Measurements from ENCODE around the gene COPE.

COPE gene

GRCh38 chr19:18869023-18869618 is 50.1 kb downstream of the COPE start:
- H2AFZ ChIP-seq (ENCODE audit: low read depth, low read length): no peak overlapping the region
- H3K4me3 ChIP-seq (ENCODE audit: low read length): no peak overlapping the region
- no peaks in the 10 kb centered on the region for H3K9me3 ChIP-seq (ENCODE audit: low read length)
- H3K36me3 ChIP-seq (ENCODE audit: insufficient read depth, low read length): peaks cover 28% of the 10 kb centered on the region
- H3K27me3 ChIP-seq (ENCODE audit: insufficient read depth, low read length): no peaks in the 10 kb centered on the region
- H3K4me1 ChIP-seq (ENCODE audit: insufficient read depth, low read length): no peaks in the 10 kb centered on the region

GRCh38 chr19:18868380-18869022 is 50.7 kb downstream of the COPE start:
- H3K27me3 ChIP-seq (ENCODE audit: insufficient read depth, low read length): no peaks in the 10 kb centered on the region
- H3K36me3 ChIP-seq (ENCODE audit: insufficient read depth, low read length): peaks cover 32% of the 10 kb centered on the region
- no peak overlapping the region for H2AFZ ChIP-seq (ENCODE audit: low read depth, low read length)
- H3K9me3 ChIP-seq (ENCODE audit: low read length): no peaks in the 10 kb centered on the region
- no peaks in the 10 kb centered on the region for H3K4me1 ChIP-seq (ENCODE audit: insufficient read depth, low read length)
- H3K4me3 ChIP-seq (ENCODE audit: low read length): no peak overlapping the region

GRCh38 chr19:18867751-18868150 is 51.4 kb downstream of the COPE start:
- Histone ChIP-seq H3K4me3 (ENCODE audit: low read length) (no peak overlapping the region), H2AFZ (ENCODE audit: low read depth, low read length) (no peak overlapping the region), H3K9me3 (ENCODE audit: low read length) (no peaks in the 10 kb centered on the region), H3K36me3 (ENCODE audit: insufficient read depth, low read length) (peaks cover 39% of the 10 kb centered on the region), H3K27me3 (ENCODE audit: insufficient read depth, low read length) (no peaks in the 10 kb centered on the region), H3K4me1 (ENCODE audit: insufficient read depth, low read length) (no peaks in the 10 kb centered on the region)

- Histone ChIP-seq H3K4me3 (ENCODE audit: low read length) (no peak overlapping the region), H3K36me3 (ENCODE audit: insufficient read depth, low read length) (peaks cover 43% of the 10 kb centered on the region), H3K27me3 (ENCODE audit: insufficient read depth, low read length) (no peaks in the 10 kb centered on the region), H3K4me1 (ENCODE audit: insufficient read depth, low read length) (no peaks in the 10 kb centered on the region), H3K9me3 (ENCODE audit: low read length) (no peaks in the 10 kb centered on the region), H2AFZ (ENCODE audit: low read depth, low read length) (no peak overlapping the region)
Measured at GRCh38 chr19:18867199-18867598, 52.0 kb downstream of the COPE start.

- no peaks in the 10 kb centered on the region for H3K9me3 ChIP-seq (ENCODE audit: low read length)
- peaks cover 47% of the 10 kb centered on the region for H3K36me3 ChIP-seq (ENCODE audit: insufficient read depth, low read length)
- H3K27me3 ChIP-seq (ENCODE audit: insufficient read depth, low read length): no peaks in the 10 kb centered on the region
- no peak overlapping the region for H2AFZ ChIP-seq (ENCODE audit: low read depth, low read length)
- no peak overlapping the region for H3K4me3 ChIP-seq (ENCODE audit: low read length)
- no peaks in the 10 kb centered on the region for H3K4me1 ChIP-seq (ENCODE audit: insufficient read depth, low read length)
Measured at GRCh38 chr19:18866800-18867123, 52.4 kb downstream of the COPE start.

- Histone ChIP-seq H3K9me3 (ENCODE audit: low read length) (no peaks in the 10 kb centered on the region), H3K4me1 (ENCODE audit: insufficient read depth, low read length) (no peaks in the 10 kb centered on the region), H3K4me3 (ENCODE audit: low read length) (no peak overlapping the region), H3K27me3 (ENCODE audit: insufficient read depth, low read length) (no peaks in the 10 kb centered on the region), H3K36me3 (ENCODE audit: insufficient read depth, low read length) (peaks cover 53% of the 10 kb centered on the region), H2AFZ (ENCODE audit: low read depth, low read length) (no peak overlapping the region)
Measured at GRCh38 chr19:18865973-18866799, 53.0 kb downstream of the COPE start.

- Histone ChIP-seq H3K27me3 (ENCODE audit: insufficient read depth, low read length) (no peaks in the 10 kb centered on the region), H3K4me1 (ENCODE audit: insufficient read depth, low read length) (no peaks in the 10 kb centered on the region), H3K4me3 (ENCODE audit: low read length) (no peak overlapping the region), H2AFZ (ENCODE audit: low read depth, low read length) (no peak overlapping the region), H3K36me3 (ENCODE audit: insufficient read depth, low read length) (peaks cover 61% of the 10 kb centered on the region), H3K9me3 (ENCODE audit: low read length) (no peaks in the 10 kb centered on the region)
Measured at GRCh38 chr19:18865106-18865972, 53.8 kb downstream of the COPE start.

GRCh38 chr19:18863843-18864362 is 55.3 kb downstream of the COPE start:
- no peak overlapping the region for H2AFZ ChIP-seq (ENCODE audit: low read depth, low read length)
- H3K9me3 ChIP-seq (ENCODE audit: low read length): no peaks in the 10 kb centered on the region
- no peaks in the 10 kb centered on the region for H3K27me3 ChIP-seq (ENCODE audit: insufficient read depth, low read length)
- no peak overlapping the region for H3K4me3 ChIP-seq (ENCODE audit: low read length)
- H3K4me1 ChIP-seq (ENCODE audit: insufficient read depth, low read length): no peaks in the 10 kb centered on the region
- H3K36me3 ChIP-seq (ENCODE audit: insufficient read depth, low read length): peaks cover 75% of the 10 kb centered on the region

- Histone ChIP-seq H3K36me3 (ENCODE audit: insufficient read depth, low read length) (peaks cover 81% of the 10 kb centered on the region), H3K4me3 (ENCODE audit: low read length) (no peak overlapping the region), H3K27me3 (ENCODE audit: insufficient read depth, low read length) (no peaks in the 10 kb centered on the region), H3K4me1 (ENCODE audit: insufficient read depth, low read length) (no peaks in the 10 kb centered on the region), H3K9me3 (ENCODE audit: low read length) (no peaks in the 10 kb centered on the region), H2AFZ (ENCODE audit: low read depth, low read length) (no peak overlapping the region)
Measured at GRCh38 chr19:18862976-18863842, 56.0 kb downstream of the COPE start.

- H3K4me3 ChIP-seq (ENCODE audit: low read length): no peak overlapping the region
- no peaks in the 10 kb centered on the region for H3K9me3 ChIP-seq (ENCODE audit: low read length)
- H3K36me3 ChIP-seq (ENCODE audit: insufficient read depth, low read length): peaks cover 83% of the 10 kb centered on the region
- H3K27me3 ChIP-seq (ENCODE audit: insufficient read depth, low read length): no peaks in the 10 kb centered on the region
- no peaks in the 10 kb centered on the region for H3K4me1 ChIP-seq (ENCODE audit: insufficient read depth, low read length)
- no peak overlapping the region for H2AFZ ChIP-seq (ENCODE audit: low read depth, low read length)
Measured at GRCh38 chr19:18861917-18862316, 57.3 kb downstream of the COPE start.

- peaks cover 87% of the 10 kb centered on the region for H3K36me3 ChIP-seq (ENCODE audit: insufficient read depth, low read length)
- H3K4me1 ChIP-seq (ENCODE audit: insufficient read depth, low read length): peaks cover 2% of the 10 kb centered on the region
Measured at GRCh38 chr19:18861235-18861634, 58.0 kb downstream of the COPE start.

GRCh38 chr19:18860725-18861124 is 58.5 kb downstream of the COPE start:
- no peak overlapping the region for H3K4me3 ChIP-seq (ENCODE audit: low read length)
- H3K4me1 ChIP-seq (ENCODE audit: insufficient read depth, low read length): peaks cover 6% of the 10 kb centered on the region
- H3K9me3 ChIP-seq (ENCODE audit: low read length): no peaks in the 10 kb centered on the region
- no peak overlapping the region for H2AFZ ChIP-seq (ENCODE audit: low read depth, low read length)
- H3K27me3 ChIP-seq (ENCODE audit: insufficient read depth, low read length): no peaks in the 10 kb centered on the region
- peaks cover 88% of the 10 kb centered on the region for H3K36me3 ChIP-seq (ENCODE audit: insufficient read depth, low read length)

More at GRCh38 chr19:18861235-18861634, 58.0 kb downstream of the COPE start:
- H3K27me3 ChIP-seq (ENCODE audit: insufficient read depth, low read length): no peaks in the 10 kb centered on the region
- no peaks in the 10 kb centered on the region for H3K9me3 ChIP-seq (ENCODE audit: low read length)
- no peak overlapping the region for H2AFZ ChIP-seq (ENCODE audit: low read depth, low read length)
- no peak overlapping the region for H3K4me3 ChIP-seq (ENCODE audit: low read length)
